GM18873 (cell line): Measurements from ENCODE around the gene GPR62.

Experiments
- ATAC-seq: cut with Tn5 transposase; IDR thresholded peaks from one replicate; pipeline ENCODE4 v1.9.1; 2021; ENCODE audit warnings: mild to moderate bottlenecking, moderate library complexity, moderate number of reproducible peaks; ENCODE audit not compliant: unreplicated experiment, low FRiP score

The GPR62 gene

GRCh38 chr3:52006820-52007133 lies 51.6 kb downstream of the GPR62 start:
- ATAC-seq, result no peak
